GM18858 (cell line): ENCODE results near the gene ANKZF1.
"Not testable (repeated sequence)": the region's sequence is repeated elsewhere in the genome, so short reads cannot be mapped to it uniquely, and the experiment has no call there.

Experiments
- ATAC-seq: cut with Tn5 transposase; IDR thresholded peaks from one replicate; pipeline ENCODE4 v1.9.1; 2021; ENCODE audit not compliant: unreplicated experiment

Gene ANKZF1

GRCh38 chr2:219252900-219253752 lies 23.5 kb downstream of the ANKZF1 start, which contains the start of gene TUBA4B:
TUBA4B (plus strand) TSS chr2:219253243; CDS start chr2:219253408, 165 bp downstream.
- no peak for ATAC-seq

DNA sequence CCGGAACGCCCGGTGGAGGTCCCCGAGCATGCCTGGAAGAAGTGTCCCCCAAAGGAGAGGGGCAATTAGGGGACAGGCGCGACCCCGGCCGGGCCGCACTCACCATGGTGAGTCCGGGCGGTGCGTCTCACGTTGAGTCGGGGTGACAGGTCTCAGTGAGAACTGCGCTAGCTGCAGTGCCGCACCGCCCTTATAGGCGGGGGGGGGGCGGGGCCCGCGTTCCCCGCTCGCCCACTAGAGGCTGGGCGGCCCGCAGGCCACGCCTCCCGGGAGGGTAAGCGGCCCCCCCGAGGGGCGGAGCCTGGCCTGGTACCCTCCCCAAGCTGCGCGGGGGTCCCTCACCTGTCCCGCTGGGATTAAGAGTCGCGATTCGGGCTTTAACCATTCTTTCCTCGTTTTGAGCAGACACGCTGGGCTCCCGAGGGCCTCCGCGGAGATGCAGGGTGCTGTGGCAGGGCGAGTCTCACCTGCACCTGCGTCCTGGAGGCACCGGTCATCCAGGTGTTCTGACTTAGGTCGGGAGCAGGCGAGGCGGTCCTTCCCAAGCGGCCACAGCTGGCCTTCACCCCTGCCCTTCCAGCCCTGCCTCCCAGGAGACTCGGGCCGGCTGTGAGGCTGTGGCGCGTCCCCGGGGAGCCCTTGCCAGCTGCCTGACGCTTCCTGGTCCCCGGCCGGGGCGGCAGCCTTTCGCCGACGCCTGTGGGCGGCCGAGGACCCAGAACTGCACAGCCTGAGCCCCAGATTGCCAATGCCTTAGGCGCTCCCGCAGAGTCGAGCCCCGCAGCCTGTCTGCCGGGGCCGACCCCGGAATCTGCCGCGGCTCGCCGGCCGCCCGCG lies 24.4 kb downstream of the ANKZF1 start, which contains the start of gene TUBA4A:
TSS of gene TUBA4A (minus strand) at position 166 of the 837 bp plus-strand sequence. CDS start at position 106, 60 bp downstream.
- ATAC-seq, result peak; percentile 33

DNA sequence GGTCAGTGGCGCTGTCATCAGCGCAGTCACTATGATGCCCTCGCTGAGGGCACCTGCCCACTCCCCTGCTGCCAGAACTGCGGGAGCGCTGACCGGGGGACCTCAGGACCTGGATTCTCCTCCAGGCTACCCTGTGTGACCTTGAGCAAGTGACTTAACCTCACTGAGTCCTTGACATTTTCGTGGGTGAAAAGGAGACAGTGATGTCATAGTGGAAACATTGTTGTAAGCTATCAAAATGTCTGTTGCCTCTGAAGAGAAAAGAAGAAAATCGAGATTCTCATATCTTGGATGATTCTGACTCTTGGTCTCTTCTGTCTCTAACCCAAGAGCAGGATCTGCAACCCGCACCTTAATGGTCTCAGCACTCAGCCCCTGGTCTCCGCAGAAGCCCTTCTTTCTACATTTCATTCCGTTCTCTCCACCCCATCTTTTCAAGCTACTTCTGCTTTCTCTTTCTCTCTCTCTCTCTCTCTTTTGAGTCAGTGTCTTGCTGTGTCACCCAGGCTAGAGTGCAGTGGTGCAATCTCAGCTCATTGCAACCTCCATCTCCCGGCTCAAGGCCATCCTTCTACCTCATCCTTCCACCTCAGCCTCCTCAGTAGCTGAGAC lies 25.1 kb downstream of the ANKZF1 start:
- peak; percentile 24 for ATAC-seq

GRCh38 chr2:219258942-219259341 lies 29.3 kb downstream of the ANKZF1 start:
- not testable (repeated sequence) for ATAC-seq

- no peak for ATAC-seq
Observed at GRCh38 chr2:219261024-219261855, 31.6 kb downstream of the ANKZF1 start.

DNA sequence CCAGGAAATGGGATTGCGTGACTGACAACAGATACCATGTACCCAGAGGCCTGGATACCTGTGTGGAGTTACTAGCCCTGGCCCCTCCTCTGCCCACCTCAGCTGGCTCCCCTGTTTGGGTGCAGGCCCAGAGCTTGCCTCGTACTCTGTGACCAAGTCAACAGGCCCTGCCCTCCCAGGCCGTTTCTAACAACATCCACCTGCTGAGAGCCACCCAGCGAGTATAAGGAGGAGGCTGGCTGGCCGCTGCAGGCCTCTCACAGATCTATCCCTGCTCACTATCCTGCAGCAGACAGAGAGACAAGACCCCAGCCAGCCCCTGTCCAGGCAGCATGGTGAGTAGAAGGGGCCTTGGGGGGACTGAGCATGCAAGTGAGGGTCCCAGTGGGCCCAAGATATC lies 36.6 kb downstream of the ANKZF1 start:
- no peak for ATAC-seq

GRCh38 chr2:219266886-219267285 lies 37.3 kb downstream of the ANKZF1 start:
- no peak for ATAC-seq

DNA sequence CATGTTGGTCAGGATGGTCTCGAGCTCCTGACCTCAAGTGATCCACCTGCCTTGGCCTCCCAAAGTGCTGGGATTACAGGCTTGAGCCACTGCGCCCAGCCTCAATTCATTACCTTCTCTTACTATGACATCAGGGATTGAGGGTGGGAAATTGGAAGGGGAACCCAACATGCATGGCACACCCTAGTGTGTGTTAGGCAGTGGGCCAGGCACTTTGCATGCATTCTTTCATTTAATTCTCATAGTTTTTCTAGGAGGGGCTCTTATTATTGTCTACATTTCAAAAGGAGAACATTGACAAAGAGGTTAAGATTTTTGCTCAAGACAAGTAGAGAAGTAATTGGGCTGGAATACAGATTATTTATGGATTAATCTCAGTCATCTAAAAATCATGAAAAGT lies 38.7 kb downstream of the ANKZF1 start:
- ATAC-seq, result no peak

DNA sequence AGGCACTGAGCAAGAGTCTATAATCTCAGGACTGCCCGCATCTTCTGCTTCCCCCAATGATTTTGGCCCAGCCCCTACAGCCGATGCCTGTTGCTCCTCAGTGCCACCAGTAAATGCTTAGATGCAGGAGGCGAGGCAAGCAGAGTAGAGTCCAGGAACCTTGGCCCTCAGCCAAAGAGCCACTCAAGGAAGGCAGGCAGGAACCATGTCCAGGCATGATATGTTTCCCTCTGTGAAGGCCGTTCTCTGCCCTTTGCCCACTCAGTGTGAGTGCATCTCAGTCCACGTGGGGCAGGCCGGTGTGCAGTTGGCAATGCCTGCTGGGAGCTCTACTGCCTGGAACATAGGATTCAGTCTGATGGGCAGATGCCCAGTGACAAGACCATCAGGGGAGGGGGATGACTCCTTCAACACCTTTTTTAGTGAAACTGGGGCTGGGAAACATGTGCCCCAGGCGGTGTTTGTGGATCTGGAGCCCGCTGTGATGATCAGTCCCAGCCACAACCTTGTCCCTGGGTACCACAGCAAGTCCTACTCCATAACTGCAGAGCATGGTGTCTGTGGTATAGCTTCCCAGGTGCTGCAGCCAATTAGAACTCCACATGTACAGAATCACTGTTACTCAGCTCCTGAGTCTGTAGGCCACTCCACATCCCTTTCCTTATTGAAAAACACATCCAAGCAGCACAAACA lies 39.9 kb downstream of the ANKZF1 start:
- ATAC-seq, result no peak

DNA sequence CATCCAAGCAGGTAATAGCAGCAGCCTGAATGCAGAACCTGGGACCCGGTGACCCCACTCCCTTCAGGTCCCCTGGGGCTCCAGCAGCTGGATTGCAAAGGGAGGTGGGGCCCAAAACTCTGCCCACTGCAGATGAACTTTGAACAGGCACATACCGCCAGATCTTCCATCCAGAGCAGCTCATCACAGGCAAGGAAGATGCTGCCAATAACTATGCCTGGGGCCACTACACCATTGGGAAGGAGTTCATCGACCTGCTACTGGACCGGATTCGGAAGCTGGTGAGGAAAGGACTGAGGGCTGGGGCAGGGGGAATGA lies 40.4 kb downstream of the ANKZF1 start:
- ATAC-seq, result no peak

GRCh38 chr2:219271021-219271420 lies 41.4 kb downstream of the ANKZF1 start:
- ATAC-seq, result no peak

DNA sequence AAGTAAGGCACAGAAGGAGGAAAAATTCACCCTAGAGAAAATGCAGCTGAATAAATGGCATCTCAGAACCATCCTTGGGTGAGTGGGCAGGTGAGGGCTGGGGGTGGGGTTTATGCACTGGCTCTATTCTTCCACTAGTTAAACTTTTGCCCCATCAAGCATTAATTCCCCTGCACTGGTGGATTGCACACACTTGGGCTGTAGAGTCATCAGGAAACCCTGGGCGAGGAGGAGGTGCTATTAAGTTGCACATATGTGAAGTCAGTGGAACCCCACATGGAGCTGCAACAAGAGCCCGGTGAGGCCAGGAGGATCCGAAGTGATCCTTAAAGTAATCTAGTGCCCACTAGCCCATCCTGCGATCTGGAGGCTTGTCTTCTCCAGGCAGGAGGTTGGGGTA lies 42.8 kb downstream of the ANKZF1 start:
- no peak for ATAC-seq

DNA sequence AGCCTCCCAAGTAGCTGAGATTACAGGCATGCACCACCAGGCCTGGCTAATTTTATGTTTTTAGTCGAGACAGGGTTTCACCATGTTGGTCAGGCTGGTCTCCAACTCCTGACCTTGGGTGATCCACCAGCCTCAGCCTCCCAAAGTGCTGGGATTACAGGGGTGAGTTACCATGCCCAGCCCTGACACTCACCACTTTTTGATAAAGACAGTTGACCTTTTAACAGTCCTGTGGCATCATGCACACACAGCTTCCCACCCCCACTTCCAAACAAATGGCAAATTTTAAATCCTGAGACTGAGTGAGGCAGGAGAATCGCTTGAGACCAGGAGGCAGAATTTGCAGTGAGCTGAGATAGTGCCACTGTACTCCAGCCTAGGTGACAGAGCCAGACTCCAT lies 43.4 kb downstream of the ANKZF1 start:
- ATAC-seq, result no peak

DNA sequence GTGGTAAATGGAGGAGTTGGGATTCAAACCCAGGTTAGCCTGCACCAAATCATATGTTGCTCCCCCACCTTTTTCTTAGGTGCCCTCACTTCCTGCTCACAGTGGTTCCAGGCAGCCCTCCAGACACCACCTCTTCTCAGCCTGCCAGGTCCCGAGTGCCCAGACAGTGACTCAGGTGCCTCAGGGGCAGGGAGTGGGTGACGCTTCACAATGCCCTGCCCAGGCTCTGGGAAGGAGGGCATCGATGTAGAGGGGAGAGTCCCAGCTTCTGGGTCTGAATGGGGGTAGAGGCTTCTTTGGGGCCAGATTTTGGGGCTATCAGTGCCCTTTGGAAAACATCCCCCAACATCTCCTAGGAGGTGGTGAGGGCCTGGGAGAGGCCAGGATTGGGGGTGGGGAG lies 44.3 kb downstream of the ANKZF1 start:
- no peak for ATAC-seq

GRCh38 chr2:219274361-219274921 lies 44.8 kb downstream of the ANKZF1 start:
- no peak for ATAC-seq

DNA sequence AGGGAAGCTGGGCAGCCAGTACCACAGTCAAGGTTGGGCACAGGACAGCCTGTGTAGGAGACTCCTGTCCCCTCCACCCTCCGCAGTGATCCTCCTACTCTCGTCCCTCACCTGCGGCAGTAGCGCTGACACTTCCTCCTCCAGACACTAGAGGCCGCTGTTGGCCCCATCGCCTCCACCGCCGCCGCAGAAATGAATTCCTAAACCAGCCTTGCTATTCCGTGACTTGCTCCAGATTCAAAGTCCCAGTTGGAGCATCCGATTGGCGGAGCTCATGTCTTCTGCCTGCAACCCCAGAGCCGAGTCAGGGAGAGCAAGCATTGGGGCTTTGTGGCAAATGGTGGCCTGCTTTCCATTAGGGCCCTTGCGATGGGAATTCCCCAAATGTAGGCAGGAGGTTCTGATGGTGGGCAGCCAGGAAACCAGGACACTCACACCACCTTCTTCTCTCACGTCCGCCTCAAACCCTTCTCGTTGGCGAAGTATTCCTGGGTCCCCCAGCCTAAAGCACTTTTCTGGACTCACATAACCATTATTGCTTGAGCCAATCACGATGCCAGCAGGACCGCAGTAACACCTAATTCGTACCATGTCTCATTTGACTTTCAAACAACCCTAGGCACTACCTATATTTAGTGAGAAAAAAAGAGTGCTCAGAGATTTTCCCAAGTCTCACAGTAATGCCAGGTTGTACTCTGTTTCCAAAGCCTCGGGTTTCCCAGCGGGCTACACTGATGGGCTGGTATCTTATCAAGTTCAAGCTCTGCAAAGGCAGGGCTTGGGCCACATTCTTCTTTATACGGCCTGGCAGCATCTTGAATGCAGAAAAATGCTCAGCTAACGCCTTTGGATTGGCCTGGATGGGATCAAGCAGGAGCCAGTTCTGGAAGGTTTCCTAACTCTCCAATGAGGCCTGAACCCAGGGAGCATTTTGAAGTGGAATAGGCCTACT lies 48.4 kb downstream of the ANKZF1 start:
- no peak for ATAC-seq

- ATAC-seq, result no peak
Observed at GRCh38 chr2:219278655-219279150, 49.1 kb downstream of the ANKZF1 start.

GRCh38 chr2:219279151-219279915 lies 49.7 kb downstream of the ANKZF1 start, which contains the start of gene DNAJB2:
DNAJB2 (plus strand) TSS chr2:219279366; CDS start chr2:219279834, 468 bp downstream.
- peak; percentile 84 for ATAC-seq
